ENCODE results near the gene STS.
"Not testable (repeated sequence)": the region's sequence is repeated elsewhere in the genome, so short reads cannot be mapped to it uniquely, and the experiment has no call there.

STS gene

DNA sequence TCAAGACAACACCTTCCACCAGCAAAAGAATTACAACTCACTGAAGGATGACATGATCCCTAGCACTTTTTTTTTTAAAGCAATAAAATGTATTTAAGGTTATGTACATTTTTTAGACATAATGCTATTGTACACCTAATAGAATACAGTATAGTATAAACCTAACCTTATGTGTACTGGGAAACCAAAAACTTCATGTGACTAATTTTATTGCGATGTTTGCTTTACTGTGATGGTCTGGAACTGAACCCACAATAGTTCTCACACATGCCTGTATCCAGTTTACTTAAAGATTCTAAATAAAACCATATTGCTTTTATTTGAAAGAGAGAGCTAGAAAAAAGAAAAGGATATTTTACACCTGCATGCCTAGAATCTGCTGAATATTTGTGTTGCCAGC, 4.4 kb upstream of the STS start:
- no peak for DNase-seq (ENCODE audit: low spot score)

DNA sequence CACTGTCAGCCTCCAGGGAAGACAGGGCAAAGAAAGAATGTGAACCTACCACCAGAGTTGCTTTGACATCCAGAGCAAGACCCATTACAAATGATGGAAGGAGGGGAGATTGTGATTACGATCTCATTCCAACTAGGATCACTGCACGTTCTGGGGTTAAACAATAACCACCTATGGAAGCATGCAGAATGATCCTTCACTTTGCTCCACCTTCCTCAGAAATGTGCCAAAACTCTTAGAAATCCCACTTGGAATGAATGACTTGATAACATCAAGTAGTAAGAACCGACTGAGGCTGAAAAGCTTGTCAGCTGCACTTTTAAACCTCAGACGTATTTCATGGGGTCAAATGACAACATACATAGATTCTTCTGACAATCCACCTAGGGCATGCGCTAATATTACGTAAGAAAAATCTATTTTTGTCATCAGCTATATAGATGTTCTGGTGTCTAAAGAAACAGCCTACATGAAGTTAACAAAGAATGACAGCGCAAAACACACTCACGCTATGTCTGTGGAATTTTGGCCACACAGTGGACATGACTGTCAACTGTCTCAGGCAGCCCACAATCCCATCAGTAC, 3.5 kb upstream of the STS start:
- no peak for DNase-seq (ENCODE audit: low spot score)

DNA sequence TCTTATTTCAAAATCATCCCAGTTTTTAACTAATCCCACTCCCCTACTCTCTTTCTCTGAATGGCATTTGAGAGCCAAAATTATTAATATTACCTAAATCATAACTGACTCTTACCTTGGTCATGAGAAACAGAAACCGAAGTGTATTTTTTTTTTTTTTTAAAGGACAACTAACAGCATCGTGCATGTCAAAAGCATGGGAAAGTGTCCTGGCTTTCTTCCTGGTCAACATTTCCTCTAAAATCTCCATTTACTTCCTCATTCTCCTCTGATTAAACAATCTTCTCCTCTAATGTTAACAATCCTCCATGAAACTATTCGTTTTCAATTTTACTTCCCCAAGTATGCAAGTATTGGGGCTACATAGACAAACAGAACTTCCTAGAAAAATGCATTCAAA, 2.1 kb upstream of the STS start:
- no peak for DNase-seq (ENCODE audit: low spot score)

GRCh38 chrX:7146020-7146702, 1.4 kb upstream of the STS start:
- no peak for DNase-seq (ENCODE audit: low spot score)

DNA sequence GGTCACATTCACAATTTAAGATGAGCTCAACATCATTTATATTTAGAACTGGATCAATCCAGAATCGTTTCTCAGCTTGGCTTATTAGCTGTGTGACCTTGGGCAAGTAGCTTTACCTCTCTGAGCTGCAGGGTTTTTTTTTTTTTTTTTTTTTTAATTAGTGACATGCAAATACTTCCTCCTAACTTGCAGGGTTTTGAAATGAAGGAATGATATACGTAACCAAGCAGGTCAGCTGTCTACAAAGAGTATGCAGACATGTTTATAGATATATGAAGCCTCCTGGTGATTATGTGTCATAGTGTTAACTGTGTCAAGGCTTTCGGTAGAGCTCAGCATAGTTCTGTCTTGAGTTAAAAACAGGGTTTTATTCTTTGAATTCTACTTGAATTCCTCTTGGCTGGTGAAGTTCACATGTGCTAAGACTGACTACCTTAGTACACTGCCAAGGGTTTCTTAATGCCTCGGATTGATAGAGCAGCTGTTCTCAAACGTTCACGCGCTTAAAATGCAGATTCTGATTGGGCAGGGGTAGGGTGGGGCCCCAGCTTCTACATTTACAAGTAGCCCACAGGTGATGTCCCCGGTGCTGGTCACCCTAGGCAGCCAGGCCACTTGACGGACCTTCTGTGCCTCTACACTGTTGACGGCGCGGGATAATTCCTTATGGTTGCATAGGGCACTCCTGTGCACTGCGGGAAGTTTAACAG, 654 bp upstream of the STS start:
- no peak for DNase-seq (ENCODE audit: low spot score)

DNA sequence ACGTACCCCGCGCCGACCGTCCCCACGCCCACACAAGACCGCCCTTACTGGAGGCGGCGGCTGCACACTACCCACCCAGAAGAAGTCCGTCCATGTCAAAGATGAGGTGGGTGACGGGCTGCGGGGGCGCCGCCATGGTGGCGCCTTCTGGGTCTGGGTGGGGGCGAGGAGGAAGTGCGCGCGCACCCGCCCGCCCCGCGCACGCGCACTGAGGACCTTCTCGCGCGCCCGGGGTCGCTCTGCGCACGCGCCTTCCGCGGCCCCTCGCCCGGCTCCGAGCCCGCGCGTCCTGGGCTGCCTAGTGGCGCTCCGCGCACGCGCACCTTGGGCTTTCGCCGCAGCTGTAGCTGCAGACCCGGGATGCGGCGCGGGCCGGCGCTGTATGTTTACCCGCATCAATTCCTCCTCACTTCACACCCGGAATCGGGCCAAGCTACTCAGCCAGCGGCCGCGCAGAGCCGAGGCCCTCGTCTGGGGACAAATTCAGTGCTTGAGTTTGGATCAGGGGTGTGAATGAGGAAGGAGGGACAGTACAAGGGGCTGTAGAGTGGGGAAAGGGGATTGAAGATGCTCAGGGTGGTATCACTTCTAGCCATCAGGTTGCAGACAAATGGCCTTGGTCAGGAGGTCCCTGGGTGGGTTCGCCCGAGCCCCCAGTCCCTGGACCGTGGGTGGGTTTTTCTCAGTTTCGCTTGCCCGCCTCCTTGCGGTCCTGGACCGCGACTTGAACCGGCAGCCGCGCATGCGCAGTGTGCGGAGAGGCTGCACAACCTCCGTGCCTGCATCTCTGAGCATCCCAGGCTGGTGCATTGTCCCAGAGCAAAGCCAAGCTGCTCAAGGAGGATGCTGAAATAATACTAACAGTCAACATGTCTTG, 704 bp downstream of the STS start, which contains the start of gene PUDP:
Gene PUDP (minus strand): TSS at position 176 of the 877 bp plus-strand sequence. CDS start 40 bp downstream, at position 136.
- peak; percentile 82 for DNase-seq (ENCODE audit: low spot score)

DNA sequence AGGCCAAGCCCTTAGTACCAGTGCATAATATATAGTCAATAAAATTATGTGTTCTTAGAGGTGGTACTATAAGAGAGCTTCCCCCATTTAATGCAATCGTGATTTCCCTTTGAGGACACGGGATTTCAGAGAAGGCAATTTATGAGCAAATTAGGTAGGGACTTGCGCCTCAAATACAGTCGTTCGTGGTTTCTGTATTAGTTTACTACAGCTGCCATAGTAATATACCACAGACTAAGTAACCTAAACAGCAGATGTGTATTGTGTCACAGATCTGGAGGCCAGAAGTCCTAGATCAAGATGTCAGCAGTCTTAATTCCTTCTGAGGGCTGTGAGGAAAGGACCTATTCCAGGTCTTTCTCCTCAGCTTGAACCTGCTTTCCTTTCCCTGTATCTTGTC, 1.9 kb downstream of the STS start:
- no peak for DNase-seq (ENCODE audit: low spot score)

- no peak for DNase-seq (ENCODE audit: low spot score)
Measured at GRCh38 chrX:7153231-7153630, 5.7 kb downstream of the STS start.

DNA sequence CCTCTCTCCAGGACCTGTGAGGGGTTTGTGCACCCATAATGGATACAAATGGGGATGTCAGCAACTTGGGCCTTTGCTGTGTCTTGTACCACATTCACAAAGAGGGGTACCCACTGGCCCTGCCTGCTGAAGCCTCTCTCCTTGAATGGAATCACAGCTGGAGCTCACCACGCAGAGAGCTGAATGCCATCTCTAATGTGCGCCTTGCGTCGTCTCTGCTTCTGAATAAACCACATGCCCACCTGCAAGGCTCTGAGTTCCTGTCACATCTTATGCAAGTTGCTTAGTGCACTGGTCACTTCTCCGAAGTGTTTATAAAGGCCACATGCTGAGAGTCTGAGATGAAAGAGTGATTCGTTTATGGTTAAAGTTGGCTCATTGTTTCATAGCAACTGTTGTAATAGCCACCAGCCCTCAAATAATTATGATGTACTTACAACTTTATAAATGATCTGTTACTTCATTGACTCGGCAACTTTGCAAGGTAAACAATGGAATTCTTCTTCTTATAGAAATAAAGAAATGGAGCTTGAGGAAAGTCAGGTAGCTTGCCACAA, 6.6 kb downstream of the STS start:
- DNase-seq (ENCODE audit: low spot score) = no peak

GRCh38 chrX:7155163-7155562, 7.7 kb downstream of the STS start:
- no peak for DNase-seq (ENCODE audit: low spot score)

- no peak for DNase-seq (ENCODE audit: low spot score)
Measured at GRCh38 chrX:7156879-7157278, 9.4 kb downstream of the STS start.

DNA sequence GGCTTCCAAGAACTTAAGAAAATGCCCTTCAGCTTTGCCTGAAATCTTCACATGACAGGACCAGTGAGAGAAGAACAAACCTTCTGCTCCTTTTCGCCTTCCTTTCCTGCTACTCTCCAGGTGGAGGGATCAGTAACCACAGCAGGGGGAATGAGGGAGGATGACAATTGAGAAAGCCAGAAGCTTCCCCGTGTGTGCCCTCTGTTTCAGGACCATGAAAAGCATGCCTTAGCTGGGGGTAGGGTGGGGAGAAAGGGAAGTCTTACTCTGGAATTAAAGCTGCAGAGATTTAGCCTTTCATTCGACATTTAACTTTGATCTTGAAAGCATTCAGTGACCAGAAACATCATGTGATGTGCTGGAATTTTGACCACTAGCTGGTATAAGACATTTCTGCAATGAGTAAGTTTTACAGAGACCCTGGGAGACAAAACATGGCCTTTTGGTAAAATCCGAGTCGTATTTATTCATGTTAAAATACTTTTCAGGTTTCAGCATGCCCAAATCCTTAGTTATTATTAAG, 11.0 kb downstream of the STS start:
- no peak for DNase-seq (ENCODE audit: low spot score)

DNA sequence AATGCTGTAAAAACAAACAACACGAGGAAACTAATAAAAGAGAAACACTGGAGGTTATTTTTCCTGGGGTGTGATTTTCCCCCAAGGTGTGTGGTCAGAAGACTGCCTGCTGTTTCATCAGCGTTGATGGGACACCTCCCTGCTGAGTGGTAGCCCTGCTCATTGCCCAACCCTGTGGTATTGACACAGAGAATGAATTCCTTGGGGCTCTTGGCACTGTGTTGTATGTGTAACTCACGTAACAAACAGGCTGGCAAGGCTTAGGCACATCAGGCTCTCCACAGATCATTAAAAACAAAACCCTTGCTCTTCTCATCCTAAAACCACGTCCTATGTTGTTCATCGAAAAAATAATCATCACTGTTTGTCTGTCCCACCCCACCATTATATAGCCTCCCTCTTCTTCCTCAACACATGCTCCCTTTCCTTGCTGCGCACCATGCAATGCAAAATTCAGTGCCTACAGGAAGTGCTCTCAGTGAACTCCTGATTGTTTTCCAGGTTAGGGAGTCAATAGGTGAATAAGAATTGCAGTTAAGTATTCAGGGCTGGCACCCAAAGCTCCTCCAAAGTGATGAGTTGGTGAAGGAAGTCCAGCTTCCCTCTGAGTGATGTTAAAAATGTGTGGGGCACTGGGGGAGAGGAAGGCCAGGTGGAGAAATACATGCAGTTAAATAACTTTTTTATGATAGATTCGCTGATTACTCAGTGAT, 11.8 kb downstream of the STS start:
- no peak for DNase-seq (ENCODE audit: low spot score)

DNA sequence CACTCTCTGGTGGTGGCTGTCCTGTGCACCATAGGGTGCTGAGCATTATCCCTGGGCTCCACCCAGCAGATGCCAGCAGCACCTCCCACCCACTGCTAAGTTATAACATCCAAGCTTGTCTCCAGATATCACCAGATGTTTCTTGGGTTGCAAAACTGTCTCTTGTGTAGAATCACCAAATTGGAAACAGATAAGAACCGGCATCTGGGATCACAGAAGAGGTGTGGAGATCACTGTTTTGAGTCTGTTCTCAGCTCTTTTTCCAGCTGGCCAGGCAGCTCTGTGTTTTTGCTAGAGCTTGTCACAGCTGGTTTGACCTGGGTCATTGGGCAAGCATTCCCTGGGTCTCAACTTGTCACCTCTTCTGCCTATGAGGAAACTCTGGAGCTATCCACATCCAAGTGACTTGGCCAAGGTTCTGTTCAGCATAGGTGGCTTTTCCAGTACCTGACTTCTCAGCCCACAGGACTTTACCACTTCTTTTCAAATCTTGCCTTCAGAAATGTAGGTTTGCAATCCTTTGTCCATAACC, 15.7 kb downstream of the STS start:
- no peak for DNase-seq (ENCODE audit: low spot score)

DNA sequence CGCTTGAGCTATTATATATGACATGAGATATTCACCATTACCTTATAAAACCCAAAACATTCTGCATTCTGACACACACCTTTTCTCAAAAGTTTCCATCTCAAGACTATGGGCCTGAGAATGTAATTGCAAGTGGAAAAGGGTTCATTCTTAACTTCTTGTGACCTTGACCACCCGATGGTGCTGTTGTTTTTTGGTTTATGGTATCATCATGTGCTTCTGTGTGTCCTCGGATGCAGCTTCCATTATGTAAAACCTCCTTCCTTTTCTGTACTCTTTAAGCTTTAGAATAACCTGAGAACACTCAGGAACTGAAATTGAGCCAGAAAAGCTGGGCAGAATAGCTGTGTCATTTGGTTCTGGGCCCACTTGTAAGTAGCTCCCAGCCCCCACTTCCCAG, 16.7 kb downstream of the STS start:
- DNase-seq (ENCODE audit: low spot score) = no peak

DNA sequence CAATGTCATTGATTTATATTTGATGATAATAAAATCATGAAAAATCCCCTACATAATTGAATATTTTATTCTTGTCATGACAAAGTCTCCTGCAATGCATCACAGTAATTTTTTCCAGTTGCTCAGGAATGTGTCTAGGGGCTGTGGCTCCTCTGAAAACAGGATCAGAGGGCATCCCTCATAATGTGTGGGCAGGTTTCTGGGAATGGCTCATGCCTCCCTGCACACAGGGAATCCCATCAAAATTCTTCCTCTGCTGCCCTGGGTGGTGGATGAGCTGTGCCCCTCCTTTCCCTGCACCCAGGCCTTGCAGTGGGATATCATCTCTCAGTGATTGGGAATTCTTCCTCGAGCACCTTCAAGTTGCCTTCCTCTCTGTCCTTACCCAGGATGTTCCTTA, 20.9 kb downstream of the STS start:
- DNase-seq (ENCODE audit: low spot score) = no peak

- no peak for DNase-seq (ENCODE audit: low spot score)
Measured at GRCh38 chrX:7169627-7170026, 22.1 kb downstream of the STS start.

DNA sequence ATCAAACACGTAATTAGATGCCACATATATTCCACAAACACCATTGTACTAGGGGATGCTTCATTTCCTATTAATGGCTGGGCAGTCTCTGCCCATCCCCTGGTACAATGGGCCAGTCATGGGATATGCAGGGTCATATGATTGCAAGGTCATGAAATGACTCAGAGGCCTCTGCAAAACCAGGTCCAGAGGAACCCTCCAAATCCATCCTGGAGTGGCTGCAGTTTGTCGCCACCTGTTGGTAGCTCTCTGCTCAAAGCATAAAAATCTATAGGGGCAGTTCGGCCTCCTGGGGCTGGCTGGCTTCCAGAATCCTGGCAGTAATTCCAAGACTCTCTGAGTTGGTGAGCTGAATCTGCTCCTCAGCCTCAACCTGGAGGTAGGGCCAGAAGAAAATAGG, 23.4 kb downstream of the STS start:
- DNase-seq (ENCODE audit: low spot score) = no peak

DNA sequence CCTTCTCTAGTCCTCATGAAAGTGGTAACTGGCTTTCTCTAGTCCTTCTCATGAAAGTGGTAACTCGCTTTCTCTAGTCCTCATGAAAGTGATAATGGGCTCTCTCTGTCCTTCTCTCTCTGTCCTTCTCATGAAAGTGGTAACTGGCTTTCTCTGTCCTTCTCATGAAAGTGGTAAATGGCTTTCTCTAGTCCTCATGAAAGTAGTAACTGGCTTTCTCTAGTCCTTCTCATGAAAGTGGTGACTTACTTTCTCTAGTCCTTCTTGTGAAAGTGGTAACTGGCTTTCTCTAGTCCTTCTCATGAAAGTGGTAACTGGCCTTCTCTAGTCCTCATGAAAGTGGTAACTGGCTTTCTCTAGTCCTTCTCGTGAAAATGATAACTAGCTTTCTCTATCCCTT, 31.3 kb downstream of the STS start:
- not testable (repeated sequence) for DNase-seq (ENCODE audit: low spot score)

- DNase-seq (ENCODE audit: low spot score) = no peak
Measured at GRCh38 chrX:7179446-7179845, 31.9 kb downstream of the STS start.

DNA sequence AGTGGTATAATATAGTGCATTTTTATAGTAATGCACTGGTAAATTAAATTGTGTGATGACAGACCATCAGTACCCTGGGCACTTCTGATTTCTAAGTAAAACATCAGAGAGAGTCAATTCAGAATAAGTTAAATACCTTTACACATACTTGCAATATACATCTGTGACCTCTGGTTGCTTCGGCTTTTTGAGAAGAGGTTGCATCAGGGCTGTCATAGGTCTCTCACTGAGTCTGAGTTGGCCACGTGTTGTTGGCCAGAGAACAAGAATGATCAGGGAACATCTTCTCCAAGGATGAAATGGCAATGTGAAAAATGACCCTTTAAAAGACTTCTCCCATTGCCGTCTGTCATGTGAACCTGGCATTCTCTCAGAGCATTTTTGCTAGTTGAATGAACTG, 37.3 kb downstream of the STS start:
- DNase-seq (ENCODE audit: low spot score) = no peak
